ENCODE results near the gene MEIKIN.

Gene MEIKIN

DNA sequence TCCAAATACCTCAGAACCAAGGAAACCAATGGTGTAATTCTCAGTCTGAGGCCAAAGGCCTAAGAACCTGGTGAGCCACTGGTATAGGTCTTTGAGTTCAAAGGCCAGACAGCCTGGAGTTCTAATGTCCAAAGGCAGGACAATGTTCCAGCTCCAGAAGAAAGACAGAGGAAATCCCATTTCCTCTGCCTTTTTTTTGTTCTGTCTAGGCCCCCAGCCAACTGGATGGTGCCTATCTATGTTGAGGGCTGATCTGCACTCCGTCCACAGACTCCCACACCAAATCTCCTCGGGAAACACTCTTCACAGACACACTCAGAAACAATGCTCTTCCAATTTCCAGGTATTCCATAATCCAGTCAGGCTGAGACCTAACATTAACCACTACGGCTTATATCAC, 178.8 kb downstream of the MEIKIN start:
- no peak for DNase-seq

DNA sequence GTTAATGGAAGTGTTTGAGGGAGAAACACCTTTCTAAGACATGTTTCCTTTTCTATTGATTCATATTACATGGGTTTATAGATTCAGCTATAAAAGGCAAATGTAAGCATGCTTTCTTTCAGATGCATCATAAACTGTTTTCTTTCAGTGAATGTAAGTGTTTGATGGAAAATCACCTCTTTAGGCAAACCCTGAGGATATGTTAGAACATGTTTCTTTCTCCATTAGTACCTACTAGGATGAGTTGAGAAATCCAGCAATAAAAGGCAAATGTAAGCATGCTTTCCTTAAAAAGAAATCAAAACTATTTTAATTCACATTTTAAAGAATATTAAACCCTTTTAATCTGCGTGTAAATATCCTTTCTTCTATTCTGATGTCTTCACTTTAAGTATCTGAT, 180.2 kb downstream of the MEIKIN start:
- DNase-seq: no peak

DNA sequence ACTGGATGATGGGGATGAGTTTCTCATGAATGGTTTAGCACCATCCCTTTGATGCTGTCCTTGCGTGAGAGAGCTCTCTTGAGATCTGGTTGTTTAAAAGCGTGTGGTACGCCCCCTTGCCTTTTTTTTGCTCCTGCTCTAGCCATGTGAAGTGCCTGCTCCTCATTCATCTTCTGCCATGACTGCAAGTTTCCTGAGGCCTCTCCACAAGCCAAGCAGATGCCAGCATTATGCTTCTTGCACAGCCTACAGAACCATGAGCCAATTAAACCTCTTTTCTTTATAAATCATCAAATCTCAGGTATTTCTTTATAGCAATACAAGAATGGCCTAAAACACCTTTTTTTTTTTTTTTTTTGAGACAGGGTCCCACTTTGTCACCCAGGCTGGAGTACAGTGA, 181.5 kb downstream of the MEIKIN start:
- DNase-seq: no peak

DNA sequence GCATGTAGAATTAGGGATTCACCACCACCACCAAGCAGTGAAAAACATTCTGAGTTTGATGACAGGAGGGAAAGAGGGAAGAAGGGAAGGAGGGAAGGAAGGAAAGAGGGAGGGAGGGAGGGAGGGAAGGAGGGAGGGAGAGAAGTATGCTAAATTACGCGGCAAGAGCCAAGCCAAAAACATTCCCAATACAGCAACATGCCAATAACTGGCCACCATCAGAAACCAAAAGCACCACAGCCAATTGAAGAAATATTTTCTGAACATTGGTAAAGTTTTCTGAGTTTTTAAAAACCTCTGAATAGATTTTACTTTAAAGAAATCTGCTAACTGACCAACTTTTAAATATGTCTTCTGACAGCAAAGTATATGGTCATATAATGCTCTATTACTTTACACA, 184.7 kb downstream of the MEIKIN start:
- DNase-seq: no peak

GRCh38 chr5:131759704-131760103, 185.8 kb downstream of the MEIKIN start:
- DNase-seq: no peak

GRCh38 chr5:131758520-131758900, 187.0 kb downstream of the MEIKIN start:
- no peak for DNase-seq

- DNase-seq: no peak
Measured at GRCh38 chr5:131757830-131758519, 187.5 kb downstream of the MEIKIN start.
